HepG2 (cell line): Measurements from ENCODE around the gene SEC24D. TPM values are rescaled to one million over a fixed set of nuclear protein-coding genes. Genes with fewer than 3 reads are reported as not detected.

ENCODE experiments used
- CEBPZ ChIP-seq: IDR thresholded peaks from 2 replicates; pipeline ENCODE4 v1.6.1; 2012; ENCODE audit warnings: low read length, improper control_type of control experiment
- CREB1 ChIP-seq, 2 experiments: fragments of 450-650 bp in 1 of 2; IDR thresholded peaks; 2 replicates each; pipeline ENCODE4 v1.6.1; 2016 to 2017; ENCODE audit warnings: control low read depth in 1 of 2, mild to moderate bottlenecking in 1 of 2, missing compliant biosample characterization in 1 of 2, missing genetic modification characterization in 1 of 2
- DNMT1 ChIP-seq: sonication (generic); formaldehyde crosslinking; IDR thresholded peaks from 2 replicates; pipeline ENCODE4 v1.5.1; 2020; ENCODE audit warnings: mild to moderate bottlenecking, missing genetic modification reagents
- DNMT3B ChIP-seq: conservative IDR thresholded peaks from 2 replicates; pipeline ENCODE4 v1.6.1; 2016; ENCODE audit warnings: missing biosample characterization, control low read depth
- DRAP1 ChIP-seq: IDR thresholded peaks from 2 replicates; pipeline ENCODE4 v1.6.1; 2016; ENCODE audit warnings: missing genetic modification reagents, missing compliant biosample characterization
- ERF ChIP-seq: IDR thresholded peaks from 2 replicates; pipeline ENCODE4 v1.6.1; 2018; ENCODE audit warnings: missing biosample characterization, missing genetic modification reagents
- HDAC1 ChIP-seq: sonication (generic); formaldehyde crosslinking; IDR thresholded peaks from 2 replicates; pipeline ENCODE4 v1.5.1; 2020; ENCODE audit warnings: mild to moderate bottlenecking, missing genetic modification reagents
- KDM5A ChIP-seq: fragments of 200-600 bp; sonication (generic); IDR thresholded peaks from 2 replicates; pipeline ENCODE4 v1.7.0; 2018; ENCODE audit warnings: antibody characterized with exemption, mild to moderate bottlenecking, low read length, borderline replicate concordance
- MXI1 ChIP-seq: IDR thresholded peaks from 3 replicates; pipeline ENCODE4 v1.6.1; 2012; ENCODE audit warnings: low read depth, low read length, inconsistent platforms, borderline replicate concordance
- PHF8 ChIP-seq: sonication (generic); formaldehyde crosslinking; IDR thresholded peaks from 2 replicates; pipeline ENCODE4 v1.5.0; 2020; ENCODE audit warnings: missing genetic modification reagents
- POLR2A ChIP-seq, 2 experiments: IDR thresholded peaks; 2 replicates each; pipeline ENCODE4 v1.6.1; 2011; ENCODE audit warnings: low read depth in 2 of 2, low read length in 2 of 2, mild to moderate bottlenecking in 1 of 2, moderate library complexity in 1 of 2; ENCODE audit not compliant: insufficient read depth in 1 of 2
- POLR2AphosphoS5 ChIP-seq: IDR thresholded peaks from 2 replicates; pipeline ENCODE4 v1.6.1; 2012; ENCODE audit warnings: low read depth, low read length
- RFX1 ChIP-seq: fragments of 450-650 bp; IDR thresholded peaks from 2 replicates; pipeline ENCODE4 v1.6.1; 2017
- SATB2 ChIP-seq: sonication (generic); formaldehyde crosslinking; IDR thresholded peaks from 2 replicates; pipeline ENCODE4 v1.5.0; 2020; ENCODE audit warnings: missing genetic modification reagents
- SIN3A ChIP-seq: IDR thresholded peaks from 2 replicates; pipeline ENCODE4 v1.6.1; 2011; ENCODE audit warnings: low read depth, mild to moderate bottlenecking, control low read depth, low read length, borderline replicate concordance
- TSC22D2 ChIP-seq: sonication (generic); formaldehyde crosslinking; IDR thresholded peaks from 2 replicates; pipeline ENCODE4 v1.5.1; 2020; ENCODE audit warnings: missing genetic modification reagents, mild to moderate bottlenecking, borderline replicate concordance
- ZHX1 ChIP-seq: sonication (generic); formaldehyde crosslinking; IDR thresholded peaks from 2 replicates; pipeline ENCODE4 v1.8.1; 2022; ENCODE audit warnings: low read depth, mild to moderate bottlenecking, missing genetic modification reagents
- ZNF446 ChIP-seq: sonication (generic); formaldehyde crosslinking; IDR thresholded peaks from 2 replicates; pipeline ENCODE4 v1.5.0; 2020; ENCODE audit warnings: mild to moderate bottlenecking, missing genetic modification reagents
- ZNF614 ChIP-seq: IDR thresholded peaks from 2 replicates; pipeline ENCODE4 v1.6.1; 2018; ENCODE audit warnings: missing biosample characterization, missing genetic modification reagents, inconsistent platforms, borderline replicate concordance
- polyA plus RNA-seq, 8 experiments: library from polyadenylated mRNA; depleted of rRNA in 3 of 8; stranded (reverse) in 7 of 8; unstranded in 1 of 8; fragments of >200 nt; fragmentation: Illumina TruSeq in 4 of 8; extraction: Trizol in 4 of 8; gene quantifications; 2 replicates each; pipeline versions ENCODE4 v1.2.1 to v1.2.3, GENCODE V29; 2011 to 2016; ENCODE audit warnings: low read depth in 4 of 8, missing spikeins in 1 of 8, mixed read lengths in 1 of 8; ENCODE audit not compliant: insufficient read depth in 1 of 8
- total RNA-seq, 5 experiments: library from RNA; depleted of rRNA; stranded (reverse); fragments of >200 nt; fragmentation: Illumina TruSeq; extraction: Trizol; gene quantifications; 2 replicates each; pipeline ENCODE4 v1.2.3, GENCODE V29; 2016; ENCODE audit warnings: low read depth in 1 of 5
- TF ChIP-seq, protein P1 (sequence below): sonication (generic); formaldehyde crosslinking; IDR thresholded peaks from 2 replicates; pipeline ENCODE4 v1.5.0; 2020; ENCODE audit warnings: missing genetic modification reagents
- TF ChIP-seq, protein P2 (sequence below): sonication (generic); formaldehyde crosslinking; IDR thresholded peaks from 2 replicates; pipeline ENCODE4 v1.4.0; 2020; ENCODE audit warnings: missing genetic modification reagents

The SEC24D gene
- total and polyA plus RNA-seq, 2 of the 13 experiments (the other 11 are each of a cell fraction or from before 2014, with no cell fraction given): 30.0 to 51.1 TPM

DNA sequence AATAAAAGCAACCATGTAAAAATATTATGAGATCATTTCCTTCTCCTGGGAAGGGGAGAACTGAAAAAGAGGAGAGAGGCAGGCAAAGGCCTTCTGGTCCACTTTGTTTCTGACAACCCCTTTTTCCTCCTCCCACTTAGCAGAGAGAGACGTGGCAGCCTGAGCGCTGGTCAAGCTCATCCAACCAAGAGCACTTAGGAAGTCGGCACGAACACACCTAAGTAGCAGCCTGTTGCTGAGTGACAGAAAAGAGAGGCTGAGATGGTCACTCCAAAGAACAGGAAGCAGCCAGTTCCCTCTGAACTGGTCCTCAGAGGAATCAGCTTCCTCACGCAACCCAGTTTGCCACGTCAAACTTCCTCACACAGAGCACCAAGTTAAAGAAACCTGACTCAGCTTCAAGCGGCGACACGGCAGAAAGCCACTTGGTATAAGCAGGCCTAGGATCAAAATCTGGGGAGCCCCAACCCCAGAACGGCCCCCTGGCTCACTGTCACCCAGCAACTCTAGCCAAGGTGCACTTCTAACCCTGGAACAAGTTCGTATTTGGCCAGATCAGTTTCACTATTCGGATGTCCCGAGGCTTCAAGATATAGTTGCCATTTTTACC is 861 bp downstream of the SEC24D start (continued):
- TF ChIP-seq, protein P1, sequence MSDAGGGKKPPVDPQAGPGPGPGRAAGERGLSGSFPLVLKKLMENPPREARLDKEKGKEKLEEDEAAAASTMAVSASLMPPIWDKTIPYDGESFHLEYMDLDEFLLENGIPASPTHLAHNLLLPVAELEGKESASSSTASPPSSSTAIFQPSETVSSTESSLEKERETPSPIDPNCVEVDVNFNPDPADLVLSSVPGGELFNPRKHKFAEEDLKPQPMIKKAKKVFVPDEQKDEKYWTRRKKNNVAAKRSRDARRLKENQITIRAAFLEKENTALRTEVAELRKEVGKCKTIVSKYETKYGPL (CRISPR knock-in tag): no peak
- no peak for TF ChIP-seq TSC22D2
- no peak; the same call in 1 of the 2 replicates for TF ChIP-seq CREB1 (IDR thresholded peaks at IDR 0.05)
- TF ChIP-seq CREB1 (CRISPR knock-in tag; IDR thresholded peaks at IDR 0.05): peak; percentile 57
- TF ChIP-seq CEBPZ: no peak
- 0 out of 3 replicates have a peak, but pooled peaks have one; percentile 8 for TF ChIP-seq MXI1
- peak; percentile 42; the same call in 1 of the 2 replicates for TF ChIP-seq PHF8 (CRISPR knock-in tag)
- TF ChIP-seq SIN3A: peak; percentile 80; the same call in 1 of the 2 replicates
- TF ChIP-seq SATB2 (CRISPR knock-in tag): no peak
- 0 out of 2 replicates have a peak, but pooled peaks have one; percentile 21 for TF ChIP-seq DNMT3B (CRISPR knock-in tag)
- TF ChIP-seq ZNF614 (CRISPR knock-in tag): no peak
- no peak for TF ChIP-seq ZNF446
- TF ChIP-seq HDAC1 (CRISPR knock-in tag): peak; percentile 49; the same call in 1 of the 2 replicates
- TF ChIP-seq, protein P2, sequence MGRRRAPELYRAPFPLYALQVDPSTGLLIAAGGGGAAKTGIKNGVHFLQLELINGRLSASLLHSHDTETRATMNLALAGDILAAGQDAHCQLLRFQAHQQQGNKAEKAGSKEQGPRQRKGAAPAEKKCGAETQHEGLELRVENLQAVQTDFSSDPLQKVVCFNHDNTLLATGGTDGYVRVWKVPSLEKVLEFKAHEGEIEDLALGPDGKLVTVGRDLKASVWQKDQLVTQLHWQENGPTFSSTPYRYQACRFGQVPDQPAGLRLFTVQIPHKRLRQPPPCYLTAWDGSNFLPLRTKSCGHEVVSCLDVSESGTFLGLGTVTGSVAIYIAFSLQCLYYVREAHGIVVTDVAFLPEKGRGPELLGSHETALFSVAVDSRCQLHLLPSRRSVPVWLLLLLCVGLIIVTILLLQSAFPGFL (CRISPR knock-in tag): no peak
- TF ChIP-seq DNMT1 (CRISPR knock-in tag): no peak
- peak; percentile 57 to 93 for TF ChIP-seq POLR2A (IDR thresholded peaks at IDR 0.05; ENCODE audit: insufficient read depth in 1 of 2, low read depth in 2 of 2, low read length in 2 of 2)
- TF ChIP-seq POLR2AphosphoS5: peak; percentile 54; the same call in 1 of the 2 replicates
- no peak for TF ChIP-seq RFX1
- no peak for TF ChIP-seq ZHX1 (CRISPR knock-in tag)
- TF ChIP-seq ERF (CRISPR knock-in tag): peak; percentile 35; the same call in 1 of the 2 replicates
- TF ChIP-seq KDM5A: peak; percentile 3; the same call in 1 of the 2 replicates
- peak; percentile 64; the same call in 1 of the 2 replicates for TF ChIP-seq DRAP1 (CRISPR knock-in tag)
